ENCODE data around the gene DACH1.

DNA sequence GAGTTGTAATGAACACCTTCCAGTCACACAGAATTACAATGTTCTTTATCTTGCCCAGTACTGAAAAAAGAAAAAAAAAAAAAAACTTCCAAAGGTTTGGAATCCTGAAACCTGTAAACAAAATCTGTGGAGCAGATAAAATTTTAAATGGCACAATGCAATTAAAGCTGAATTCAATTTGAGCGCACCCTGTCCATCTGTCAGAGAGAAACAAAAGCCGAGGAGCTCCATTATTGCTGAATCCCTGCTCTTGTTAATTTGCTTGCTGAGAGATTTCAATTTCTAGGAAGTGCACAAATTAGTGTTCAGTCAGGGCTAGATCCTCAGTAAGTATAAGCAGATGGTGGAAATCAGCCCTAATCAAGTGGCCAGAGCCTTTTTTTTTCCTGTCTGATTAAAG lies 65.2 kb downstream of the DACH1 start:
- TF ChIP-seq, protein P1, sequence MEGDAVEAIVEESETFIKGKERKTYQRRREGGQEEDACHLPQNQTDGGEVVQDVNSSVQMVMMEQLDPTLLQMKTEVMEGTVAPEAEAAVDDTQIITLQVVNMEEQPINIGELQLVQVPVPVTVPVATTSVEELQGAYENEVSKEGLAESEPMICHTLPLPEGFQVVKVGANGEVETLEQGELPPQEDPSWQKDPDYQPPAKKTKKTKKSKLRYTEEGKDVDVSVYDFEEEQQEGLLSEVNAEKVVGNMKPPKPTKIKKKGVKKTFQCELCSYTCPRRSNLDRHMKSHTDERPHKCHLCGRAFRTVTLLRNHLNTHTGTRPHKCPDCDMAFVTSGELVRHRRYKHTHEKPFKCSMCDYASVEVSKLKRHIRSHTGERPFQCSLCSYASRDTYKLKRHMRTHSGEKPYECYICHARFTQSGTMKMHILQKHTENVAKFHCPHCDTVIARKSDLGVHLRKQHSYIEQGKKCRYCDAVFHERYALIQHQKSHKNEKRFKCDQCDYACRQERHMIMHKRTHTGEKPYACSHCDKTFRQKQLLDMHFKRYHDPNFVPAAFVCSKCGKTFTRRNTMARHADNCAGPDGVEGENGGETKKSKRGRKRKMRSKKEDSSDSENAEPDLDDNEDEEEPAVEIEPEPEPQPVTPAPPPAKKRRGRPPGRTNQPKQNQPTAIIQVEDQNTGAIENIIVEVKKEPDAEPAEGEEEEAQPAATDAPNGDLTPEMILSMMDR (IDR thresholded peaks at IDR 0.05) = no peak
- TF ChIP-seq POLR2A (IDR thresholded peaks at IDR 0.05) = no peak
